ENCODE data around the gene AP1S1. TPM values are rescaled to one million over a fixed set of nuclear protein-coding genes. Genes with fewer than 3 reads are reported as not detected.
"Not testable (repeated sequence)": the region's sequence is repeated elsewhere in the genome, so short reads cannot be mapped to it uniquely, and the experiment has no call there.

AP1S1 gene
- total RNA-seq, 4 donors from 2014 or later: 28.2 to 44.4 (median 35.5) TPM

DNA sequence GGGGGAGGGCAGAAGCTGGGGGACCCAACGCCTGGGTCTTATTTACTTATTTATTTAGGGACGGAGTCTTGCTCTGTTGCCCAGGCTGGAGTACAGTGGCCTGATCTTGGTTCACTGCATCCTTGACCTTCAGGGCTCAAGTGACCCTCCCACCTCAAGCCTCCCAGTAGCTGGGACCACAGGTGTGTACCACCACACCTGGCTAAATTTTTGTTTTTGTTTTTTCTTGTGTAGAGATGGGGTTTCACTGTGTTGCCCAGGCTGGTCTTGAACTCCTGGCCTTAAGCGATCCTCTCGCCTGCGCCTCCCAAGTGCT is 48.3 kb downstream of the AP1S1 start:
- no peak for DNase-seq (ENCODE audit: extremely low spot score)
- Histone ChIP-seq H3K9me3 (no peaks in the 10 kb centered on the region), H3K4me1 (peaks cover 8 to 12% (median 11%) of the 10 kb centered on the region in 4 donors), H3K27me3 (peaks cover 6 to 65% (median 28%) of the 10 kb centered on the region in 4 donors), H3K4me3 (no peak overlapping the region), H3K36me3 (peaks cover 12 to 19% (median 18%) of the 10 kb centered on the region in 4 donors), H3K27ac (replicated peaks in 1 of 4) (no peak overlapping the region)
- TF ChIP-seq EP300 (IDR thresholded peaks at IDR 0.05) (no peak), CTCF (IDR thresholded peaks at IDR 0.05) (no peak), POLR2A (IDR thresholded peaks at IDR 0.05; ENCODE audit: low read depth) (no peak)
- intact Hi-C loops (cut with DNase I): no loop called here
- 83% methylated on average over 5 of the region's 5 CpGs for WGBS

GRCh38 chr7:101203740-101204738 is 49.8 kb downstream of the AP1S1 start:
- peaks cover 6 to 51% (median 28%) of the 10 kb centered on the region in 4 donors for H3K27me3 ChIP-seq
- H3K36me3 ChIP-seq: peaks cover 12 to 34% (median 32%) of the 10 kb centered on the region in 4 donors
- H3K4me3 ChIP-seq; H3K9me3 ChIP-seq; H3K27ac ChIP-seq (replicated peaks in 1 of 4); DNase-seq (ENCODE audit: extremely low spot score); intact Hi-C loops (cut with DNase I): not testable (repeated sequence)
- 63% methylated on average over 20 of the region's 22 CpGs for WGBS
- H3K4me1 ChIP-seq: peaks cover 8 to 12% (median 11%) of the 10 kb centered on the region in 4 donors

DNA sequence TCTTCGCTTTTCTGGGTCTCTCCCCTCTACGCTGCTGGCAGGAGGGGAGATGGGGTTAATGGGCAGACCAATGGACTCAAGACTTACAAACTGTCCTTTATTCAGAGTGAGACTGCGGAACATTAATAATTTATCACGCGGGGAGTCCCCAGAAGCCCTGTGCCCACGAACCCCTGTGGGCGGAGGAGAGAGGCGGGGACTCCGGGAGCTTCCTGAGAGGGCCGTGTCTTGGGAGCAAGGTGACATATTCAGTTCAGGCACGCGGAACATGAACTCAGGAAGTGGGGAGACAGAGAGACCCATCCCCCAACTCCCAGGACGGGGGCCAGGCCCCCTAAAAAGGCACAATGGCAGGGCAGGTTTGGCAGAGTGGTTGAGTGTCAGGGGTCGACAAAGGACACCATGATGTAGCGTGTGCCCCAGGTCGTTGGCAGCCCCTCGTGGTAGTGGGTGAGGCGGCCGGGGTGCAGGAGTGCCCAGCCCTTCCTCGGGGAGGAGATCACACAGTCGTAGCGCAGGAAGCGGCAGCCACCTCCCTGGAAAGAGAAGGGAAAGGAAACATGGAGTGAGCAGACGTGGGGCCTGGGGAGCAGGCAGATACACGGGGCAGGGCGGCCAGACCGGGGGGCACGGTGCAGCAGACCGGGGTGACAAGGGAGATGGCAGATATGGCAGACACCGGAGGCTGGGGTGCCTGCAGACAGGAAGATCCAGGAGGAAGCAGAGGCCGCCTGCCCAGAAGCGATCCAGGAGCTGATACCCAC is 51.8 kb downstream of the AP1S1 start:
- TF ChIP-seq CTCF (IDR thresholded peaks at IDR 0.05) (no peak), POLR2A (IDR thresholded peaks at IDR 0.05; ENCODE audit: low read depth) (no peak)
- Histone ChIP-seq H3K27ac (replicated peaks in 1 of 4) (no peak overlapping the region), H3K27me3 (peaks cover 6 to 30% (median 18%) of the 10 kb centered on the region in 4 donors), H3K4me1 (peaks cover 8 to 12% (median 11%) of the 10 kb centered on the region in 4 donors), H3K4me3 (no peak overlapping the region), H3K9me3 (no peaks in the 10 kb centered on the region), H3K36me3 (peaks cover 27 to 54% (median 53%) of the 10 kb centered on the region in 4 donors)
- 84% methylated on average over 32 of the region's 32 CpGs for WGBS
- no peak for DNase-seq (ENCODE audit: extremely low spot score)
- intact Hi-C loops (cut with DNase I): no loop called here

DNA sequence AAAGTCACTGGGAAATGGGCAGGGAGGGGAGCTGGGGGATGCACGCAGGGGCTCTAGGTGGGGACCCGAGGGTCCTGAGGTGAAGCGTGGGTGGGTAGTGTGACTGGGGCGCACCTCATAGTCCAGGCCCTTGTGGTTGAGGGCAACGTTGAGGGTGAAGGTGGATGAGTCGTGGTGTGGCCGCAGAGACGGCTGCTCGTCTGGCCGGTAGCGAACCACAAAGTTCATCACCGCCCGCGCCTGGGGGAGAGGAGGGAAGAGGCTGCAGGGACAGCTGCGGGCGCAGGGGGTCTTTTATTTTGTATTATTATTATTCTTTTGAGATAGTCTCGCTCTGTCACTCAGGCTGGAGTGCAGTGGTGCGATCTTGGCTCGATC is 52.4 kb downstream of the AP1S1 start:
- 87% methylated on average over 19 of the region's 19 CpGs for WGBS
- no peak overlapping the region for H3K27ac ChIP-seq (replicated peaks in 1 of 4)
- H3K36me3 ChIP-seq: peaks cover 33 to 60% (median 58%) of the 10 kb centered on the region in 4 donors
- no peak overlapping the region for H3K4me3 ChIP-seq
- intact Hi-C loops (cut with DNase I): no loop called here
- no peaks in the 10 kb centered on the region for H3K9me3 ChIP-seq
- H3K4me1 ChIP-seq: peaks cover 6 to 9% (median 8%) of the 10 kb centered on the region in 4 donors
- DNase-seq (ENCODE audit: extremely low spot score): no peak
- TF ChIP-seq CTCF (IDR thresholded peaks at IDR 0.05) (no peak), POLR2A (IDR thresholded peaks at IDR 0.05; ENCODE audit: low read depth) (no peak)
- peaks cover 5 to 24% (median 13%) of the 10 kb centered on the region in 4 donors for H3K27me3 ChIP-seq

DNA sequence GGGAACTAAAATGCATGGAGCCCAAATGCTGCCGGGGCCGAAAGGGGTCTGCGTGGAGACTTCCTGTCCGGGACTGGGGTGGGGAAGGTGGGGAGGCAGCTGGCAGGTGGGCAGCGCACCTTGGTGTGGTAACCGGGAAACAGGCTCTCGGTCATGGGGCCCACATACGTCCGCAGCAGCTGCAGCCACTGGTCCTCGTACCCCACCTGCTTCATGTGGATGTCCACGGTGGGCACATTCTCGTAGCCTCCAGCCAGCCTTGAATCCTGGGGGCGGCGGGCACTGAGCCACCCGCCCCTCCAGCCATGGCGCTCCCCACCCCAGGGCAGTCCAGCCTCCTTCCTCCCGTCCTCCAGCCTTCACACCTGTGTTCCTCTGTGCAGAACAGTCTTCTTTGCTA is 53.2 kb downstream of the AP1S1 start:
- Histone ChIP-seq H3K27me3 (peaks cover 0 to 16% (median 6%) of the 10 kb centered on the region in 4 donors), H3K9me3 (no peaks in the 10 kb centered on the region), H3K36me3 (peaks cover 41 to 68% (median 66%) of the 10 kb centered on the region in 4 donors), H3K27ac (replicated peaks in 1 of 4) (no peak overlapping the region), H3K4me1 (peaks cover 0 to 1% (median under 1%) of the 10 kb centered on the region in 4 donors), H3K4me3 (no peak overlapping the region)
- no peak for TF ChIP-seq CTCF (IDR thresholded peaks at IDR 0.05)
- no peak for TF ChIP-seq POLR2AphosphoS5 (IDR thresholded peaks at IDR 0.05)
- TF ChIP-seq EP300 (IDR thresholded peaks at IDR 0.05): no peak
- no peak for TF ChIP-seq POLR2A (IDR thresholded peaks at IDR 0.05; ENCODE audit: low read depth)
- no peak for DNase-seq (ENCODE audit: extremely low spot score)
- WGBS: 89% methylated on average over 3 of the region's 17 CpGs
- intact Hi-C loops (cut with DNase I): no loop called here

All from esophagus muscularis mucosa (tissue), 4 donors.